GM12878 (cell line): ENCODE measurements around the gene CSAG2. TPM values are rescaled to one million over a fixed set of nuclear protein-coding genes. Genes with fewer than 3 reads are reported as not detected.

Source experiments
- ATAC-seq: fragments of 200-7000 bp; cut with Tn5 transposase; 3 replicates; pipeline ENCODE4 v1.9.1; 2020; ENCODE audit warnings: mild to moderate bottlenecking, moderate library complexity
- BruUV-seq: library from RNA; stranded (reverse); fragments of 400-500 nt; replicated peaks from 2 replicates; lab custom pipeline; 2021; lab: Mats Ljungman, UMichigan
- CTCF ChIA-PET: fragments of 300-600 bp; sonication (Branson Sonifier 250); formaldehyde crosslinking; extraction: SDS; loops from one replicate; lab custom pipeline; 2021; ENCODE audit warnings: inconsistent platforms; lab: Yijun Ruan, JAX
- POLR2A ChIA-PET: fragments of 350-600 bp; formaldehyde crosslinking; extraction: SDS; loops from one replicate; lab custom pipeline; 2021; ENCODE audit warnings: inconsistent platforms; lab: Charles Lee
- RAD21 ChIA-PET: fragments of 300-600 bp; sonication (Branson Sonifier 250); formaldehyde crosslinking; loops from one replicate; lab custom pipeline; 2023; ENCODE audit warnings: antibody characterized with exemption; ENCODE audit not compliant: unreplicated experiment; lab: Charles Lee
- SMC1A ChIA-PET: fragments of 300-600 bp; sonication (Branson Sonifier 250); formaldehyde crosslinking; loops from one replicate; lab custom pipeline; 2023; ENCODE audit not compliant: unreplicated experiment, uncharacterized antibody; lab: Charles Lee
- DNase-seq: peaks from one replicate; pipeline ENCODE4 v3.0.0-alpha.2; 2011; ENCODE audit warnings: low read depth, low spot score
- FAIRE-seq: peaks from 3 replicates; lab custom pipeline; 2011; peaks lifted over from hg19 to GRCh38; lab: Jason Lieb, UNC
- H2AFZ ChIP-seq: 2 replicates; pipeline ENCODE4 v1.6.0; 2011; ENCODE audit warnings: low read depth, low read length, control low read depth; ENCODE audit not compliant: control insufficient read depth
- H3K27ac ChIP-seq: 2 replicates; pipeline ENCODE4 v1.5.1; 2011; ENCODE audit warnings: control low read depth; ENCODE audit not compliant: control insufficient read depth, insufficient read depth
- H3K27me3 ChIP-seq, 2 experiments: replicated peaks in 1 of 2; 2 replicates each; pipeline versions ENCODE4 v1.6.0 to v1.6.1; 2011; ENCODE audit warnings: low read length in 1 of 2; ENCODE audit not compliant: control insufficient read depth in 2 of 2, insufficient read depth in 2 of 2
- H3K36me3 ChIP-seq, 2 experiments: 2 replicates each; pipeline ENCODE4 v1.5.1; 2011; ENCODE audit warnings: low read length in 1 of 2; ENCODE audit not compliant: control insufficient read depth in 2 of 2, insufficient read depth in 2 of 2
- H3K4me1 ChIP-seq: 2 replicates; pipeline ENCODE4 v1.6.1; 2011; ENCODE audit warnings: mild to moderate bottlenecking, low read length, moderate library complexity, mixed read lengths; ENCODE audit not compliant: control insufficient read depth, insufficient read depth
- H3K4me2 ChIP-seq: 2 replicates; pipeline ENCODE4 v1.6.0; 2011; ENCODE audit warnings: control low read depth; ENCODE audit not compliant: control insufficient read depth, insufficient read depth
- H3K4me3 ChIP-seq: fragments of 200-600 bp; sonication (generic); 2 replicates; pipeline ENCODE4 v1.5.1; 2016
- H3K79me2 ChIP-seq: 2 replicates; pipeline ENCODE4 v1.6.0; 2011; ENCODE audit warnings: low read length; ENCODE audit not compliant: control insufficient read depth, insufficient read depth
- H3K9ac ChIP-seq: 2 replicates; pipeline ENCODE4 v1.8.0; 2011; ENCODE audit warnings: low read length, control low read depth, mixed read lengths; ENCODE audit not compliant: control insufficient read depth, insufficient read depth
- H3K9me3 ChIP-seq: replicated peaks from 3 replicates; pipeline ENCODE4 v1.5.1; 2011; ENCODE audit warnings: mild to moderate bottlenecking, low read length; ENCODE audit not compliant: control insufficient read depth, insufficient read depth
- H4K20me1 ChIP-seq: 2 replicates; pipeline ENCODE4 v1.6.0; 2011; ENCODE audit not compliant: control insufficient read depth, insufficient read depth
- BRCA1 ChIP-seq: IDR thresholded peaks from 2 replicates; pipeline ENCODE4 v1.6.1; 2011; ENCODE audit warnings: low read depth, low read length, improper control_type of control experiment
- CEBPB ChIP-seq, 2 experiments: fragments of 150-350 bp in 1 of 2; IDR thresholded peaks; 2 replicates each; pipeline ENCODE4 v1.6.1; 2012 to 2014; ENCODE audit warnings: low read depth in 2 of 2, low read length in 2 of 2, borderline replicate concordance in 1 of 2, inconsistent platforms in 1 of 2
- EGR1 ChIP-seq, 2 experiments: IDR thresholded peaks; 1 replicate in 1 of 2; 2 replicates in 1 of 2; pipeline ENCODE4 v1.6.1; 2011 to 2012; ENCODE audit warnings: low read depth in 2 of 2, low read length in 2 of 2, borderline replicate concordance in 1 of 2, mild to moderate bottlenecking in 1 of 2, moderate library complexity in 1 of 2
- KDM1A ChIP-seq: fragments of 200-600 bp; sonication (generic); IDR thresholded peaks from 2 replicates; pipeline ENCODE4 v1.6.1; 2016; ENCODE audit warnings: borderline replicate concordance
- SKIL ChIP-seq: fragments of 450-650 bp; IDR thresholded peaks from 2 replicates; pipeline ENCODE4 v1.6.1; 2017; ENCODE audit warnings: mild to moderate bottlenecking, low read depth, inconsistent platforms; ENCODE audit not compliant: poor library complexity, severe bottlenecking
- SMC3 ChIP-seq: IDR thresholded peaks from 2 replicates; pipeline ENCODE4 v1.6.1; 2011; ENCODE audit warnings: low read length, improper control_type of control experiment, borderline replicate concordance
- ZNF622 ChIP-seq: fragments of 450-650 bp; IDR thresholded peaks from 2 replicates; pipeline ENCODE4 v1.6.1; 2017; ENCODE audit warnings: mild to moderate bottlenecking, inconsistent platforms
- WGBS: methylation state at CpG from one replicate; pipeline ENCODE4 v1.1.6; 2016; ENCODE audit warnings: low lambda C conversion rate; ENCODE audit not compliant: insufficient replicate concordance, insufficient coverage; ENCODE audit errors: missing lambda C conversion rate; 5-methylcytosine and 5-hydroxymethylcytosine counted together
- in situ Hi-C: fragments of 300-500 bp; cut with MboI; formaldehyde crosslinking; loops from 9 replicates; pipeline ENCODE4 v1.14.3; 2018; ENCODE audit warnings: mixed read lengths
- intact Hi-C: fragments of 100-400 bp; cut with micrococcal nuclease; formaldehyde crosslinking; loops from one replicate; pipeline ENCODE4 v1.14.2; 2022; ENCODE audit not compliant: unreplicated experiment
- polyA plus RNA-seq, 11 experiments: library from polyadenylated mRNA; depleted of rRNA in 4 of 11; unstranded in 6 of 11; stranded (reverse) in 5 of 11; fragments of >200 nt; fragmentation: Nextera tagmentation in 4 of 11; fragmentation: Illumina TruSeq in 1 of 11; extraction: Ambion mirVana in 4 of 11; extraction: Trizol in 1 of 11; gene quantifications; 1 replicate in 1 of 11; 2 replicates in 10 of 11; pipeline versions ENCODE4 v1.2.1 to v1.2.3, GENCODE V29; 2011 to 2016; ENCODE audit warnings: inconsistent platforms in 2 of 11, missing spikeins in 2 of 11, low read depth in 1 of 11
- total RNA-seq, 4 experiments: library from RNA; depleted of rRNA in 3 of 4; stranded (reverse); fragments of >200 nt in 3 of 4; fragmentation: Illumina TruSeq in 1 of 4; extraction: Trizol in 1 of 4; gene quantifications; 2 replicates each; pipeline versions ENCODE4 v1.2.1 to v1.2.3, GENCODE V29; 2013 to 2021
- TF ChIP-seq, protein P1 (sequence below): fragments of 450-650 bp; IDR thresholded peaks from 2 replicates; pipeline ENCODE4 v1.6.1; 2016; ENCODE audit warnings: mild to moderate bottlenecking

The CSAG2 gene
- total and polyA plus RNA-seq, 10 of the 15 experiments (the other 5 are each of a cell fraction or from before 2014, with no cell fraction given), result 0.14 to 0.83 (median 0.46) TPM; not detected in 3

DNA sequence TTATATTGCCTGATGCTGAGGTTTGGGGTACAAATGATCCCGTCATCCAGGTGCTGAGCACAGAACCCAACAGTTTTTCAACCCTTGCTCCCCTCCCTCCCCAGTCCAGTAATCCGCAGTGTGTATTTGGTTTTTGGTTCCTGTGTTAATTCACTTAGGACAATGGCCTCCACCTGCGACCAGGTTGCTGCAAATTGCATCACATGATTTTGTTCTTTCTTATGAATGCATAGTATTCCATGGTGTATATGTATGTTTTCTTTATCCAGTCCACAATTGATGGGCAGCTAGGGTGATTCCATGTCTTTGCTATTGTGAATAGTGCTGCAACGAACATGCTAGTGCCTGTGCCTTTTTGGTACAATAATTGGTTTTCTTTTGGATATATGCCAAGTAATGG lies 46.0 kb downstream of the CSAG2 start:
- TF ChIP-seq CEBPB (IDR thresholded peaks at IDR 0.05; ENCODE audit: borderline replicate concordance in 1 of 2, low read depth in 2 of 2, low read length in 2 of 2), result no peak
- no peak for TF ChIP-seq BRCA1
- no peak for TF ChIP-seq SKIL
- no peak for TF ChIP-seq KDM1A
- TF ChIP-seq SMC3, result no peak
- TF ChIP-seq EGR1 (IDR thresholded peaks at IDR 0.05; ENCODE audit: borderline replicate concordance in 1 of 2, low read depth in 2 of 2, low read length in 2 of 2), result no peak
- TF ChIP-seq, protein P1, sequence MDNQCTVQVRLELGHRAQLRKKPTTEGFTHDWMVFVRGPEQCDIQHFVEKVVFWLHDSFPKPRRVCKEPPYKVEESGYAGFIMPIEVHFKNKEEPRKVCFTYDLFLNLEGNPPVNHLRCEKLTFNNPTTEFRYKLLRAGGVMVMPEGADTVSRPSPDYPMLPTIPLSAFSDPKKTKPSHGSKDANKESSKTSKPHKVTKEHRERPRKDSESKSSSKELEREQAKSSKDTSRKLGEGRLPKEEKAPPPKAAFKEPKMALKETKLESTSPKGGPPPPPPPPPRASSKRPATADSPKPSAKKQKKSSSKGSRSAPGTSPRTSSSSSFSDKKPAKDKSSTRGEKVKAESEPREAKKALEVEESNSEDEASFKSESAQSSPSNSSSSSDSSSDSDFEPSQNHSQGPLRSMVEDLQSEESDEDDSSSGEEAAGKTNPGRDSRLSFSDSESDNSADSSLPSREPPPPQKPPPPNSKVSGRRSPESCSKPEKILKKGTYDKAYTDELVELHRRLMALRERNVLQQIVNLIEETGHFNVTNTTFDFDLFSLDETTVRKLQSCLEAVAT, result no peak
- TF ChIP-seq ZNF622, result no peak
- TF ChIP-seq, all 136 proteins: peak for 0
- Histone ChIP-seq H3K9me3 (no peaks in the 10 kb centered on the region; the same call in 2 of the 3 replicates), H3K9ac (no peak overlapping the region), H3K79me2 (no peaks in the 10 kb centered on the region), H4K20me1 (no peaks in the 10 kb centered on the region), H3K4me3 (no peak overlapping the region), H3K36me3 (no peaks in the 10 kb centered on the region), H3K27me3 (no peaks in the 10 kb centered on the region), H3K27ac (no peak overlapping the region), H3K4me1 (no peaks in the 10 kb centered on the region), H2AFZ (no peak overlapping the region), H3K4me2 (no peak overlapping the region)
- DNase-seq, result no peak
- 0% methylated on average over 4 of the region's 4 CpGs for WGBS
- RAD21 ChIA-PET, result no interaction called here
- POLR2A ChIA-PET, result no interaction called here
- no TSS peak for BruUV-seq
- intact Hi-C loops, result no loop called here
- SMC1A ChIA-PET, result no interaction called here
- no peak for FAIRE-seq
- ATAC-seq, result no peak
- CTCF ChIA-PET, result interaction anchor here (1.5 kb wide), 1 partner anchor 30 kb away, joined by 4 read pairs; no protein-coding TSS in a partner anchor
- in situ Hi-C loops, result loop anchor here (25.0 kb wide), 1 partner anchor 99 kb away; the partner anchor contains the start of genes CSAG3, MAGEA2 and MAGEA6
